OCI-LY7 (cell line): ENCODE measurements around the gene TGM2. TPM values are rescaled to one million over a fixed set of nuclear protein-coding genes. Genes with fewer than 3 reads are reported as not detected.

Experiments
- BruUV-seq: library from RNA; stranded (reverse); fragments of 400-500 nt; replicated peaks from 2 replicates; lab custom pipeline; 2021; lab: Mats Ljungman, UMichigan
- CTCF ChIA-PET: fragments of 300-600 bp; sonication (Branson Sonifier 250); formaldehyde crosslinking; loops from one replicate; lab custom pipeline; 2022; ENCODE audit warnings: antibody characterized with exemption; ENCODE audit not compliant: unreplicated experiment; lab: Charles Lee
- POLR2A ChIA-PET: fragments of 300-600 bp; sonication (Branson Sonifier 250); formaldehyde crosslinking; loops from one replicate; lab custom pipeline; 2022; ENCODE audit warnings: antibody characterized with exemption; lab: Charles Lee
- DNase-seq: peaks from one replicate; pipeline ENCODE4 v3.0.0-alpha.2; 2015; ENCODE audit warnings: low spot score
- H2AFZ ChIP-seq: fragments of 200-600 bp; sonication (generic), shearing (Covaris generic); 2 replicates; pipeline ENCODE4 v1.6.1; 2014; ENCODE audit warnings: mild to moderate bottlenecking, antibody characterized with exemption, low read length, moderate library complexity
- H3K27ac ChIP-seq: fragments of 200-600 bp; sonication (generic); 2 replicates; pipeline ENCODE4 v1.5.1; 2014; ENCODE audit warnings: mixed run types, low read depth, mild to moderate bottlenecking, moderate library complexity, low read length, inconsistent platforms; ENCODE audit not compliant: poor library complexity, severe bottlenecking
- H3K36me3 ChIP-seq: fragments of 200-600 bp; sonication (generic); 2 replicates; pipeline ENCODE4 v1.6.1; 2014; ENCODE audit warnings: mild to moderate bottlenecking, antibody characterized with exemption, low read length, moderate library complexity, mixed read lengths; ENCODE audit not compliant: insufficient read depth
- H3K4me1 ChIP-seq: fragments of 200-600 bp; sonication (generic); 2 replicates; pipeline ENCODE4 v1.5.1; 2014; ENCODE audit warnings: mild to moderate bottlenecking, low read length; ENCODE audit not compliant: insufficient read depth, poor library complexity, severe bottlenecking
- H3K4me2 ChIP-seq: fragments of 200-600 bp; sonication (generic); 2 replicates; pipeline ENCODE4 v1.6.1; 2014; ENCODE audit warnings: mild to moderate bottlenecking, low read length
- H3K4me3 ChIP-seq: fragments of 200-600 bp; sonication (generic); 2 replicates; pipeline ENCODE4 v1.5.1; 2014; ENCODE audit warnings: mild to moderate bottlenecking, low read depth, low read length; ENCODE audit not compliant: poor library complexity, severe bottlenecking
- H3K79me2 ChIP-seq: fragments of 200-600 bp; sonication (generic); 2 replicates; pipeline ENCODE4 v1.6.1; 2016; ENCODE audit warnings: low read depth, mild to moderate bottlenecking, low read length, moderate library complexity, mixed read lengths; ENCODE audit not compliant: insufficient read depth
- H3K9me2 ChIP-seq: fragments of 200-600 bp; sonication (generic); 2 replicates; pipeline ENCODE4 v1.6.1; 2016; ENCODE audit warnings: mild to moderate bottlenecking, low read length, mixed read lengths; ENCODE audit not compliant: insufficient read depth
- H3K9me3 ChIP-seq: fragments of 200-600 bp; sonication (generic); 2 replicates; pipeline ENCODE4 v1.6.1; 2014; ENCODE audit warnings: mild to moderate bottlenecking, mixed run types, low read length, mixed read lengths
- H4K20me1 ChIP-seq: fragments of 200-600 bp; sonication (generic); 2 replicates; pipeline ENCODE4 v1.6.1; 2014; ENCODE audit warnings: mild to moderate bottlenecking, antibody characterized with exemption, low read length, moderate library complexity, mixed read lengths; ENCODE audit not compliant: insufficient read depth
- EZH2phosphoT487 ChIP-seq: fragments of 200-600 bp; sonication (generic); IDR thresholded peaks from 2 replicates; pipeline ENCODE4 v1.6.1; 2018; ENCODE audit warnings: low read depth, borderline replicate concordance, mild to moderate bottlenecking, mixed run types, antibody characterized with exemption, low read length, moderate library complexity, mixed read lengths
- intact Hi-C: fragments of 100-400 bp; cut with micrococcal nuclease; formaldehyde crosslinking; loops from one replicate; pipeline ENCODE4 v1.10.0; 2022; ENCODE audit not compliant: unreplicated experiment
- total RNA-seq, 2 experiments: library from RNA; depleted of rRNA in 1 of 2; stranded (reverse); fragments of >200 nt in 1 of 2; shearing (Covaris generic) in 1 of 2; gene quantifications; 2 replicates each; pipeline ENCODE4 v1.2.3, GENCODE V29; 2014 to 2022
- TF ChIP-seq, protein P1 (sequence below): fragments of 200-600 bp; sonication (generic); conservative IDR thresholded peaks from 2 replicates; pipeline ENCODE4 v1.5.1; 2014; ENCODE audit warnings: mild to moderate bottlenecking, antibody characterized with exemption, low read length, moderate library complexity, mixed read lengths

The TGM2 gene
- total RNA-seq, 2 experiments from 2014 or later, result not detected

DNA sequence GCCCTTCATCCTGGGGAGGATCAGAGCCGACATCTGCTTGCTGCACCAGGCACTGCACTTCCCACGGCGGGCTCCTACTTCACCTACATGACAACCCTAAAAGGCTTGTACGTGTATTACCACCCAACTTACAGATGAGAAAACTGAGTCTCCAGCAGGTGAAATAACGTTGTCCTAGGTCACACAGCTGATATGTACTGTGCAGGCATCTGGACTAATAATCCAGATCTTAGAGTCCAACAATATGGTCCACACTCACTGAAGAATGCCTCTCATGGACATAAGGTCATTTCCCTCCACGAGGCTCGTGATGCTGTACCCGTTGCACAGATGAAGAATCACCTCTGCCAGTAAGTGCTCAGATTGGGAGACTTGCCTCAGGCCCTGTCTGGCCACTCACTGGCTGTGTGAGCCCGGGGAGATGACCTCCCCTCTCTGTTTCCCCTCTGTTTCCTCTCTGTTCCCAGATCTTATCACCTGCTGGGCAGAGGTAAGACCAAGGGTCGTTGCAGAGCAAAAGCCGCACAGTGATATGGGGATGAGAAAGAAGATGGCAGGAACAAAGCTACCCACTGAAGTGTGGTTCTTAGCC lies 32.1 kb downstream of the TGM2 start:
- no peak for DNase-seq
- no peak overlapping the region for H3K4me2 ChIP-seq
- ChIA-PET CTCF (no interaction called here), POLR2A (no interaction called here)
- intact Hi-C loops, result no loop called here
- H3K27ac ChIP-seq, result no peak overlapping the region
- no peak overlapping the region for H3K4me3 ChIP-seq
- no peak overlapping the region for H2AFZ ChIP-seq
- H3K4me1 ChIP-seq, result no peaks in the 10 kb centered on the region
- no peaks in the 10 kb centered on the region for H4K20me1 ChIP-seq
- TF ChIP-seq, protein P1, sequence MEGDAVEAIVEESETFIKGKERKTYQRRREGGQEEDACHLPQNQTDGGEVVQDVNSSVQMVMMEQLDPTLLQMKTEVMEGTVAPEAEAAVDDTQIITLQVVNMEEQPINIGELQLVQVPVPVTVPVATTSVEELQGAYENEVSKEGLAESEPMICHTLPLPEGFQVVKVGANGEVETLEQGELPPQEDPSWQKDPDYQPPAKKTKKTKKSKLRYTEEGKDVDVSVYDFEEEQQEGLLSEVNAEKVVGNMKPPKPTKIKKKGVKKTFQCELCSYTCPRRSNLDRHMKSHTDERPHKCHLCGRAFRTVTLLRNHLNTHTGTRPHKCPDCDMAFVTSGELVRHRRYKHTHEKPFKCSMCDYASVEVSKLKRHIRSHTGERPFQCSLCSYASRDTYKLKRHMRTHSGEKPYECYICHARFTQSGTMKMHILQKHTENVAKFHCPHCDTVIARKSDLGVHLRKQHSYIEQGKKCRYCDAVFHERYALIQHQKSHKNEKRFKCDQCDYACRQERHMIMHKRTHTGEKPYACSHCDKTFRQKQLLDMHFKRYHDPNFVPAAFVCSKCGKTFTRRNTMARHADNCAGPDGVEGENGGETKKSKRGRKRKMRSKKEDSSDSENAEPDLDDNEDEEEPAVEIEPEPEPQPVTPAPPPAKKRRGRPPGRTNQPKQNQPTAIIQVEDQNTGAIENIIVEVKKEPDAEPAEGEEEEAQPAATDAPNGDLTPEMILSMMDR, result no peak
- no peak for TF ChIP-seq EZH2phosphoT487
- H3K9me2 ChIP-seq, result no peaks in the 10 kb centered on the region
- H3K9me3 ChIP-seq, result no peaks in the 10 kb centered on the region
- H3K79me2 ChIP-seq, result no peaks in the 10 kb centered on the region
- no peaks in the 10 kb centered on the region for H3K36me3 ChIP-seq
- no TSS peak for BruUV-seq

DNA sequence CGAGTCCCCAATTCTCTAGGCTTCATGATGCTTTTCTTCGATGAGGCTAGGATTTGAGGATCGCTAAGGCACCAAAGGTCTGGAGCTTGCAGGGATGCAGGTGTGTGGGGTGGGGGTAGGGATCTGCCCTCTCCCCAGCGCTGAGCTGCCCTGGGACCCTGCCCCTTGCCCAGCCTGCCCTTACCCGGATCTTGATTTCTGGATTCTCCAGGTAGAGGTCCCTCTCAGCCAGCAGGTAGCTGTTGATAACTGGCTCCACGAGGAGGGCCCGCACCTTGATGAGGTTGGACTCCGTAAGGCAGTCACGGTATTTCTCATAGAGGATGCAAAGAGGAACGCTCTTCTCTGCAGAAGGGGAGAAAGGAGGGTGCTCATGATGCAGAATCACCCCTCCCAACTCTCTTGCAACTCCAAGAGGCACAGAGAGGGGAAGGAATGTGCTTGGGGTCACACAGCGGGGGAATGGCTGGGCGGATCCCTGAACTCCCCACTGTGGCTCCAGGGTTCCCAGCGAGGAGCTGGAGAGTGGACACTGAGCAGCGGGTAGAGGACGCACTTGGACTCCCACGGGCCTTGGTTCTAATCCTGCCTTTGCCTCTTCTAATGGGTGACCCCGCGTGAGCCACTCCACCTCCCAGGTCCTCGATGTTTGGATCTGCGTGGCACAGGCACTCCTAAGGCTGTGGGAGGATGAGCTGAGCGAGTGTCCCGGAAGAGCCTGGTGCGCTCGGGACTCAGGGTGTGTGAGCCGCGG lies 32.7 kb downstream of the TGM2 start:
- no peak overlapping the region for H3K4me2 ChIP-seq
- no peak overlapping the region for H3K4me3 ChIP-seq
- no peak overlapping the region for H2AFZ ChIP-seq
- no peaks in the 10 kb centered on the region for H3K36me3 ChIP-seq
- no TSS peak for BruUV-seq
- H4K20me1 ChIP-seq, result no peaks in the 10 kb centered on the region
- ChIA-PET CTCF (no interaction called here), POLR2A (no interaction called here)
- H3K9me3 ChIP-seq, result no peaks in the 10 kb centered on the region
- intact Hi-C loops, result no loop called here
- no peaks in the 10 kb centered on the region for H3K79me2 ChIP-seq
- no peak for TF ChIP-seq EZH2phosphoT487
- TF ChIP-seq, protein P1, result no peak
- no peak overlapping the region for H3K27ac ChIP-seq
- H3K4me1 ChIP-seq, result no peaks in the 10 kb centered on the region
- DNase-seq, result no peak
- no peaks in the 10 kb centered on the region for H3K9me2 ChIP-seq

DNA sequence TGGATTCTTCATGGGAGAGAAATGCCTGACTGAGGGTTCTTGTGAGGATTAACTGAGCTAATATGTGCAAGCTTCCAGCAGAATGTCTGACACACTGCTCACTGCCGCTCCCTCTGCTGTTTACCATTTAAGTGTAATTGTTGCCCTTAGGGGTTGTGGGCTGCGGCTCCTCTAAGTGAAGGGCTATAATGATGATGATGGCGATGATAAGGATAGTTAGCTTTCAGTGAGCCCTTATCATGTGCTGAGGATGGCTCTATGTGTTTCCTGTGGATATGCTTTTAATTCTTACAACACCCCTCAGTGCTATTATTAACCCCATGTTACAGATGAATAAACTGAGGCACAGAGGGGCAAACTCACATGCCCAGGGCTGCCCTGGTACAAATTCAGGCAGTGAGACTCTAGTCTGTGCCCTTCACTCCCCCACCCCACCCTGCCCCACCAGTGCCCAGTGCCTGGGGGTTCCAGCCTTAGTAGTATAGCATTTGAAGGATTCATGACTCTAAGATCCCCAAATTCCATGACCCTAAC lies 33.4 kb downstream of the TGM2 start:
- ChIA-PET CTCF (no interaction called here), POLR2A (interaction anchor here (0.5 kb wide), 1 partner anchor 110 kb away, joined by 3 read pairs; no protein-coding TSS in a partner anchor)
- Histone ChIP-seq H3K4me3 (no peak overlapping the region), H3K4me1 (no peaks in the 10 kb centered on the region), H3K4me2 (no peak overlapping the region), H4K20me1 (no peaks in the 10 kb centered on the region), H3K27ac (no peak overlapping the region), H3K79me2 (no peaks in the 10 kb centered on the region), H3K9me3 (no peaks in the 10 kb centered on the region), H2AFZ (no peak overlapping the region), H3K9me2 (no peaks in the 10 kb centered on the region), H3K36me3 (no peaks in the 10 kb centered on the region)
- DNase-seq, result no peak
- intact Hi-C loops, result no loop called here
- no TSS peak for BruUV-seq
- TF ChIP-seq, protein P1, result no peak
- TF ChIP-seq EZH2phosphoT487, result no peak
